Measurements from ENCODE around the gene TNPO3. TPM values are rescaled to one million over a fixed set of nuclear protein-coding genes. Genes with fewer than 3 reads are reported as not detected.

Gene TNPO3
- total and polyA plus RNA-seq, 4 donors, result 12.3 to 45.9 (median 25.9) TPM

GRCh38 chr7:128993419-128993818 lies 61.5 kb downstream of the TNPO3 start:
- peaks cover 4 to 35% (median 21%) of the 10 kb centered on the region in 4 donors for H3K36me3 ChIP-seq (ENCODE audit: control insufficient read depth in 4 of 4, insufficient read depth in 4 of 4, low read length in 4 of 4)
- no peak overlapping the region for H3K9ac ChIP-seq (ENCODE audit: insufficient read depth in 1 of 2, low read length in 2 of 2)
- H3K4me3 ChIP-seq, result no peak overlapping the region
- H3K9me3 ChIP-seq (ENCODE audit: control insufficient read depth in 4 of 4, insufficient read depth in 3 of 4, low read length in 3 of 4), result no peaks in the 10 kb centered on the region
- ATAC-seq (ENCODE audit: insufficient read depth, low FRiP score), result no peak
- DNase-seq, result no peak
- H3K27ac ChIP-seq (ENCODE audit: low read depth in 1 of 2, low read length in 1 of 2), result no peak overlapping the region
- TF ChIP-seq CTCF (IDR thresholded peaks at IDR 0.05; ENCODE audit: control extremely low read depth, extremely low read depth), result no peak
- WGBS, 2 donors, result 88 to 92% methylated on average over 2 of the region's 2 CpGs
- no peaks in the 10 kb centered on the region for H3K4me1 ChIP-seq (ENCODE audit: control insufficient read depth in 5 of 5, insufficient read depth in 5 of 5, low read length in 5 of 5)
- H3K27me3 ChIP-seq (ENCODE audit: control insufficient read depth in 3 of 3, insufficient read depth in 3 of 3, low read length in 2 of 3), result no peaks in the 10 kb centered on the region

GRCh38 chr7:128989961-128990360 lies 65.0 kb downstream of the TNPO3 start:
- Histone ChIP-seq H3K27ac (ENCODE audit: low read depth in 1 of 2, low read length in 1 of 2) (no peak overlapping the region), H3K4me3 (no peak overlapping the region), H3K27me3 (ENCODE audit: control insufficient read depth in 3 of 3, insufficient read depth in 3 of 3, low read length in 2 of 3) (no peaks in the 10 kb centered on the region), H3K9me3 (ENCODE audit: control insufficient read depth in 4 of 4, insufficient read depth in 3 of 4, low read length in 3 of 4) (no peaks in the 10 kb centered on the region), H3K9ac (ENCODE audit: insufficient read depth in 1 of 2, low read length in 2 of 2) (no peak overlapping the region), H3K36me3 (ENCODE audit: control insufficient read depth in 4 of 4, insufficient read depth in 4 of 4, low read length in 4 of 4) (peaks cover 14 to 32% (median 18%) of the 10 kb centered on the region in 4 donors), H3K4me1 (ENCODE audit: control insufficient read depth in 5 of 5, insufficient read depth in 5 of 5, low read length in 5 of 5) (no peaks in the 10 kb centered on the region)
- ATAC-seq (ENCODE audit: insufficient read depth, low FRiP score) (no peak), DNase-seq (no peak)
- WGBS, 2 donors, result 76 to 84% methylated on average over 9 of the region's 9 CpGs
- no peak for TF ChIP-seq CTCF (IDR thresholded peaks at IDR 0.05; ENCODE audit: control extremely low read depth, extremely low read depth)

- no peaks in the 10 kb centered on the region for H3K4me1 ChIP-seq (ENCODE audit: control insufficient read depth in 5 of 5, insufficient read depth in 5 of 5, low read length in 5 of 5)
- H3K27me3 ChIP-seq (ENCODE audit: control insufficient read depth in 3 of 3, insufficient read depth in 3 of 3, low read length in 2 of 3), result no peaks in the 10 kb centered on the region
- no peaks in the 10 kb centered on the region for H3K9me3 ChIP-seq (ENCODE audit: control insufficient read depth in 4 of 4, insufficient read depth in 3 of 4, low read length in 3 of 4)
- H3K36me3 ChIP-seq (ENCODE audit: control insufficient read depth in 4 of 4, insufficient read depth in 4 of 4, low read length in 4 of 4), result peaks cover 15 to 30% (median 20%) of the 10 kb centered on the region in 4 donors
- H3K4me3 ChIP-seq, result no peak overlapping the region
- no peak for ATAC-seq (ENCODE audit: insufficient read depth, low FRiP score)
- no peak for TF ChIP-seq CTCF (IDR thresholded peaks at IDR 0.05; ENCODE audit: control extremely low read depth, extremely low read depth)
- H3K9ac ChIP-seq (ENCODE audit: insufficient read depth in 1 of 2, low read length in 2 of 2), result no peak overlapping the region
- no peak for DNase-seq
- no peak overlapping the region for H3K27ac ChIP-seq (ENCODE audit: low read depth in 1 of 2, low read length in 1 of 2)
Measured at GRCh38 chr7:128988372-128988771, 66.5 kb downstream of the TNPO3 start.

DNA sequence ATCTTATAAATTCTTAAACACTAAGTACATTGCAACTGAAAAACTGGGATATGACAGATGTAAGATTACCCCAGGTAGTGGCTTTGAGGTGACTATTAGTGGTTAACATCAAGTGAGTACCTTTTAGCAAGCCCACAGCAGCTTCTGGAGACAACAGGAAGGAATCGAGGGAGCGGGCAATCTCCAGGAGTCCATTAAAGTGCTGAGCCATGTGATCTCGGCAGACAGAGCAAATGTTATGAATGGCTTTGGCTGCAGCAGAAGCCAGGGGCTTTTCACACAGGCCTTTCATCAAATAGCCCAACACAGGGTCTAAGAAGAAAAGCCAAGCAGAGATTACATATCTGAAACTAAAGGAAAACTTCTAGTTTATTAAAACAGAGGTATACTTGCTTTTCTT lies 68.3 kb downstream of the TNPO3 start:
- 96 to 97% methylated on average over 3 of the region's 3 CpGs for WGBS, 2 donors
- Histone ChIP-seq H3K4me1 (ENCODE audit: control insufficient read depth in 5 of 5, insufficient read depth in 5 of 5, low read length in 5 of 5) (no peaks in the 10 kb centered on the region), H3K36me3 (ENCODE audit: control insufficient read depth in 4 of 4, insufficient read depth in 4 of 4, low read length in 4 of 4) (peaks cover 18 to 32% (median 26%) of the 10 kb centered on the region in 4 donors), H3K9ac (ENCODE audit: insufficient read depth in 1 of 2, low read length in 2 of 2) (no peak overlapping the region), H3K9me3 (ENCODE audit: control insufficient read depth in 4 of 4, insufficient read depth in 3 of 4, low read length in 3 of 4) (no peaks in the 10 kb centered on the region), H3K27ac (ENCODE audit: low read depth in 1 of 2, low read length in 1 of 2) (no peak overlapping the region), H3K27me3 (ENCODE audit: control insufficient read depth in 3 of 3, insufficient read depth in 3 of 3, low read length in 2 of 3) (no peaks in the 10 kb centered on the region), H3K4me3 (no peak overlapping the region)
- ATAC-seq (ENCODE audit: insufficient read depth, low FRiP score), result no peak
- DNase-seq, result no peak
- no peak for TF ChIP-seq CTCF (IDR thresholded peaks at IDR 0.05; ENCODE audit: control extremely low read depth, extremely low read depth)
